Calu3 (cell line): Measurements from ENCODE around the gene RAI1. TPM values are rescaled to one million over a fixed set of nuclear protein-coding genes. Genes with fewer than 3 reads are reported as not detected.
A peak's percentile ranks its signal among the peaks of the same experiment; 100 is the strongest.

ENCODE experiments used
- BruUV-seq: library from RNA; stranded (reverse); fragments of 400-500 nt; replicated peaks from 2 replicates; lab custom pipeline; 2021; lab: Mats Ljungman, UMichigan
- CTCF ChIA-PET: fragments of 300-600 bp; sonication (Branson Sonifier 250); formaldehyde crosslinking; loops from one replicate; lab custom pipeline; 2022; ENCODE audit warnings: antibody characterized with exemption; lab: Charles Lee
- DNase-seq: peaks from one replicate; pipeline ENCODE4 v3.0.0; 2022
- H3K27ac Mint-ChIP-seq: one replicate; pipeline ENCODE4 v1.8.0; 2022; ENCODE audit warnings: mixed read lengths; ENCODE audit not compliant: unreplicated experiment
- H3K27me3 Mint-ChIP-seq: one replicate; pipeline ENCODE4 v1.8.0; 2022; ENCODE audit warnings: mixed read lengths; ENCODE audit not compliant: unreplicated experiment
- H3K36me3 Mint-ChIP-seq: one replicate; pipeline ENCODE4 v1.8.0; 2022; ENCODE audit warnings: mild to moderate bottlenecking, moderate library complexity, mixed read lengths; ENCODE audit not compliant: insufficient read depth, unreplicated experiment
- H3K4me1 Mint-ChIP-seq: one replicate; pipeline ENCODE4 v1.8.0; 2022; ENCODE audit warnings: mild to moderate bottlenecking, low read depth, mixed read lengths; ENCODE audit not compliant: unreplicated experiment
- H3K4me3 Mint-ChIP-seq: one replicate; pipeline ENCODE4 v1.8.0; 2022; ENCODE audit warnings: mild to moderate bottlenecking, low read depth, moderate library complexity, mixed read lengths; ENCODE audit not compliant: unreplicated experiment
- H3K9me3 Mint-ChIP-seq: one replicate; pipeline ENCODE4 v1.8.0; 2022; ENCODE audit warnings: low read depth, mixed read lengths; ENCODE audit not compliant: unreplicated experiment
- CTCF ChIP-seq: fragments of 200-600 bp; IDR thresholded peaks from one replicate; pipeline ENCODE4 v1.8.0; 2022; ENCODE audit warnings: antibody characterized with exemption; ENCODE audit not compliant: unreplicated experiment
- intact Hi-C: fragments of 100-400 bp; cut with micrococcal nuclease; formaldehyde crosslinking; loops from one replicate; pipeline ENCODE4 v1.10.0; 2022; ENCODE audit not compliant: unreplicated experiment
- total RNA-seq: library from RNA; stranded (reverse); gene quantifications from 2 replicates; pipeline ENCODE4 v1.2.3, GENCODE V29; 2022

The RAI1 gene
- total RNA-seq, 1 experiment from 2014 or later: 38.0 TPM

DNA sequence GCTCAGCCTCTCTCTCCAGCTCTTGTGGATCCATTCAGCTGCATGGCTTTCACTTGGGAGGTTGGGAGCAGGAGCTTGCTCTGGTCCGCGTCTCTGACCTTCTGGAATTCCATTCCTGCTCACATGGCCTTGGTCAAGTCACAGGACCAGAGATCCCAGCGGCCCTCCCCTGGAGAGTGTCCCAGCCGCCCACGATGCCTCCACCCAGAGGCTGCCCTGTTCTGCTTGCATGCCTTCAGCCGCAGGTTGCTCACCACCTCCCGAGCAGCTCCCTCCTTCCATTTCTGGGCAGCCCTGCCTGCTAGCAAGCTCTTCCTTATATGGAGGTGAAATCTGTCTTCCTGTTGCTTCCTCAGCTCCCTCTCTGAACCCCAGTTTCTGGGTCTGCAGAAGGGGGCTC, 32.6 kb downstream of the RAI1 start:
- Mint-ChIP-seq H3K9me3 (no peaks in the 10 kb centered on the region), H3K36me3 (peaks cover 50% of the 10 kb centered on the region), H3K27ac (peak overlapping the region; percentile 62), H3K27me3 (no peaks in the 10 kb centered on the region), H3K4me3 (no peak overlapping the region), H3K4me1 (peaks cover 59% of the 10 kb centered on the region)
- no TSS peak for BruUV-seq
- CTCF ChIA-PET: interaction anchor here (1.6 kb wide), 1 partner anchor 15 kb away, joined by 6 read pairs; no protein-coding TSS in a partner anchor
- no peak for TF ChIP-seq CTCF
- intact Hi-C loops: no loop called here
- peak; percentile 27 for DNase-seq

GRCh38 chr17:17714261-17714866, 33.1 kb downstream of the RAI1 start:
- CTCF ChIA-PET: interaction anchor here (1.6 kb wide), 1 partner anchor 14 kb away, joined by 6 read pairs; no protein-coding TSS in a partner anchor
- TF ChIP-seq CTCF: no peak
- H3K4me1 Mint-ChIP-seq: peaks cover 59% of the 10 kb centered on the region
- H3K27ac Mint-ChIP-seq: peak overlapping the region; percentile 62
- no TSS peak for BruUV-seq
- peaks cover 50% of the 10 kb centered on the region for H3K36me3 Mint-ChIP-seq
- no peaks in the 10 kb centered on the region for H3K27me3 Mint-ChIP-seq
- H3K4me3 Mint-ChIP-seq: no peak overlapping the region
- H3K9me3 Mint-ChIP-seq: no peaks in the 10 kb centered on the region
- intact Hi-C loops: no loop called here
- DNase-seq: no peak

- Mint-ChIP-seq H3K4me3 (no peak overlapping the region), H3K36me3 (peaks cover 47% of the 10 kb centered on the region), H3K27me3 (no peaks in the 10 kb centered on the region), H3K4me1 (peaks cover 57% of the 10 kb centered on the region), H3K9me3 (no peaks in the 10 kb centered on the region), H3K27ac (no peak overlapping the region)
- CTCF ChIA-PET: interaction anchor here (1.6 kb wide), 1 partner anchor 14 kb away, joined by 6 read pairs; no protein-coding TSS in a partner anchor
- no peak for DNase-seq
- intact Hi-C loops: no loop called here
- TF ChIP-seq CTCF: no peak
- BruUV-seq: no TSS peak
Observed at GRCh38 chr17:17714879-17715278, 33.6 kb downstream of the RAI1 start.

DNA sequence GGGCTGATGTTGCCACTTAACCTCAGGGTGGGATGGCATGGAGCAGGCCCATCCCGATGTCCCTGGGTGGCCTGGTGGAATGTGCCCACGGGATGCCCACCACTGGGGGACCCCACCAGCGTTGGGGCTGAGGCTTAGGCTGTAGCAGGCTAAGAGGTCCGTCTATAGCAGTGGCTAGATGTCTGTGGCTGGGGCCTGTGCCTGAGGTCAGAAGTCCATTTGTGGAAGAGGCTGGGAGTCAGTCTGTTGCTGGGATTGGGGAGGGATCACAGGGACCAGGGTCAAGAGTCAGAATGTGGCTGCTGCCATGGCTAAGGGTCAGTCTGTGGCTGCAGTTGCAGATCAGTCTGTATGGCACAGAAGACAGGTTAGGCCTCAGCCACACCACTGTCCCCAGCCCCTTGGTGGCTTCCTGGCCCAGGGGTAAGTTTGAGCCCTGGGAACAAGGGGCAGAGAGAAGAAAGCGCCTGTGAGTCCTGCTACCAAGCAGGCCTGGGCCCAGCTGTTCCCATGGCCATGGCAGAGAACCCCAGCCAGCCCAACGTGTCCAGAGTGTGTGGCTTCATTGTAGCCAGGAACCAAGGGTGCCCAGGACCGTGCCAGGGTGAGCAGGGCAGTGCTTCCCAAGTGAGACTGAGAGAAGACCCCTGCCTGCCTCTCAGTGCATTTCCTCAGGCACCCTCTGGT, 35.7 kb downstream of the RAI1 start:
- CTCF ChIA-PET: no interaction called here
- intact Hi-C loops: no loop called here
- no TSS peak for BruUV-seq

More for the DNA sequence above, 35.7 kb downstream of the RAI1 start:
- Mint-ChIP-seq H3K4me1 (peaks cover 66% of the 10 kb centered on the region), H3K27ac (peak overlapping the region; percentile 59), H3K27me3 (no peaks in the 10 kb centered on the region), H3K4me3 (no peak overlapping the region), H3K9me3 (no peaks in the 10 kb centered on the region), H3K36me3 (peaks cover 39% of the 10 kb centered on the region)
- no peak for DNase-seq
- no peak for TF ChIP-seq CTCF
